ENCODE data around the gene GAS2L2. TPM values are rescaled to one million over a fixed set of nuclear protein-coding genes. Genes with fewer than 3 reads are reported as not detected.

Gene GAS2L2
- total RNA-seq, 1 donor from 2014 or later, result not detected

DNA sequence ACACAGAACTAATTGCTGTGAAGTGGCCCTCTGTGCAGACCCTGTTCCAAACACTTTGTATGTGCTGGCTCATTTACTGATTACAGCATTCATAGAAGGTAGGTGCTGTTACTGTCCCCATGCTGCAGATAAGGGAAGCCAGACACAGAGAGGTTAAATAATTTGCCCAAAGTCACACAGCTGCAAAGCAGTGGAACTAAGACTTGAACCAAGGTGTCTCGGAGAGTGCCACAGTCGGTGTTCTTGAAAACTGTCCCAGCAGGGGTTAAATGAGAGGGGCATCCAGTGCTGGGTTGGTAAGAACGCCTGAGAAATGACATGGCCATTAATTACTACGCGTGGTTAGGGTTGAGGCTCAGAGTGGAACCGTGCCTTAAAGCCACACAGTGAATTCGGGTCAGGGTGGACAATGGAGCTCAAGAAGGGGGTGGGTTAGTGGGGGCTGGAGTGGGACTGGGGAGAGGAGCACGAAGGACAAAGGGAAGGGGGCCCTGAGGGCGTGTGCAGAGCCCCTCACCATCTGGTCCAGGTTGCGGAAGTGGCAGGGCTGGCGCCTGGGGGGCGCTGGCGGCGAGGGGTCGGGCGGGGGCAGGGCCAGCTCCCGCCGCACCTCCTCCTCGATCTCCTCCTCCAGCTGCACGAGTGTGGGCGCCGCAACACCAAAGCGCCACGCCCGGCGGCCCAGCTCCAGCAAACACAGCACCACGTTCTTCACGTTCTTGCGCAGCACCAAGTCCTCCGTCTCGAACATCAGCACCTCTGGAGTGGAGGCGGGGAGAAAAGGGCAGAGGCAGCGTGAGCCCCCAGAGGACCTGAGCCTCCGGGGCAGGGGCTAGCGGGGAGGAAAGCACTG, 3.3 kb downstream of the GAS2L2 start:
- Mint-ChIP-seq H3K4me3 (ENCODE audit: unreplicated experiment) (peak overlapping the region; percentile 63), H3K36me3 (ENCODE audit: low read depth) (no peaks in the 10 kb centered on the region), H3K9me3 (ENCODE audit: low read depth) (no peaks in the 10 kb centered on the region), H3K27ac (ENCODE audit: unreplicated experiment) (no peak overlapping the region), H3K27me3 (ENCODE audit: low read depth) (peaks cover 19% of the 10 kb centered on the region), H3K4me1 (ENCODE audit: low read depth) (peaks cover 21% of the 10 kb centered on the region)
- DNase-seq (ENCODE audit: low spot score), result no peak
- TF ChIP-seq, protein P1, sequence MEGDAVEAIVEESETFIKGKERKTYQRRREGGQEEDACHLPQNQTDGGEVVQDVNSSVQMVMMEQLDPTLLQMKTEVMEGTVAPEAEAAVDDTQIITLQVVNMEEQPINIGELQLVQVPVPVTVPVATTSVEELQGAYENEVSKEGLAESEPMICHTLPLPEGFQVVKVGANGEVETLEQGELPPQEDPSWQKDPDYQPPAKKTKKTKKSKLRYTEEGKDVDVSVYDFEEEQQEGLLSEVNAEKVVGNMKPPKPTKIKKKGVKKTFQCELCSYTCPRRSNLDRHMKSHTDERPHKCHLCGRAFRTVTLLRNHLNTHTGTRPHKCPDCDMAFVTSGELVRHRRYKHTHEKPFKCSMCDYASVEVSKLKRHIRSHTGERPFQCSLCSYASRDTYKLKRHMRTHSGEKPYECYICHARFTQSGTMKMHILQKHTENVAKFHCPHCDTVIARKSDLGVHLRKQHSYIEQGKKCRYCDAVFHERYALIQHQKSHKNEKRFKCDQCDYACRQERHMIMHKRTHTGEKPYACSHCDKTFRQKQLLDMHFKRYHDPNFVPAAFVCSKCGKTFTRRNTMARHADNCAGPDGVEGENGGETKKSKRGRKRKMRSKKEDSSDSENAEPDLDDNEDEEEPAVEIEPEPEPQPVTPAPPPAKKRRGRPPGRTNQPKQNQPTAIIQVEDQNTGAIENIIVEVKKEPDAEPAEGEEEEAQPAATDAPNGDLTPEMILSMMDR (IDR thresholded peaks at IDR 0.05), result peak; percentile 15

DNA sequence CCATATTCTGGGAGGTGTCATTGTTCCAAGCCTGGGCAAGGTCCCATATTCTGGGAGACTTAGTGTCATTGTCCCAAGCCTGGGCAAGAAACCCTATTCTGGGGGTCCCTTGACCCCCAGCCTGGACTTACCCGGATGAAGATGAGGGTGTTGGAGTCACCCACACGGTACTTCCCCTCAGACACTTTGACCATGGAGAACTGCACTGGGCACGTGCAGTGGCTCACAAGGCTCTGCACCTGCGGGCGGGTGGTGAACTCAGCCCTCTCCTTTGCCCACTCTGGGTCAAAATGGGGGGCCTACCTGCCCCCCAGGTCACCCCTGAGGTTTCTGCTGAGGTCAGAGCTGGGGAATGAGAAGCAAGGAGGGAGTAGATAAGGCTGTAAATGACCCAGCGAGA, 4.1 kb downstream of the GAS2L2 start:
- TF ChIP-seq, protein P1 (IDR thresholded peaks at IDR 0.05), result no peak
- peaks cover 21% of the 10 kb centered on the region for H3K4me1 Mint-ChIP-seq (ENCODE audit: low read depth)
- peaks cover 19% of the 10 kb centered on the region for H3K27me3 Mint-ChIP-seq (ENCODE audit: low read depth)
- H3K9me3 Mint-ChIP-seq (ENCODE audit: low read depth), result no peaks in the 10 kb centered on the region
- DNase-seq (ENCODE audit: low spot score), result no peak
- no peak overlapping the region for H3K27ac Mint-ChIP-seq (ENCODE audit: unreplicated experiment)
- no peaks in the 10 kb centered on the region for H3K36me3 Mint-ChIP-seq (ENCODE audit: low read depth)
- H3K4me3 Mint-ChIP-seq (ENCODE audit: unreplicated experiment), result no peak overlapping the region

DNA sequence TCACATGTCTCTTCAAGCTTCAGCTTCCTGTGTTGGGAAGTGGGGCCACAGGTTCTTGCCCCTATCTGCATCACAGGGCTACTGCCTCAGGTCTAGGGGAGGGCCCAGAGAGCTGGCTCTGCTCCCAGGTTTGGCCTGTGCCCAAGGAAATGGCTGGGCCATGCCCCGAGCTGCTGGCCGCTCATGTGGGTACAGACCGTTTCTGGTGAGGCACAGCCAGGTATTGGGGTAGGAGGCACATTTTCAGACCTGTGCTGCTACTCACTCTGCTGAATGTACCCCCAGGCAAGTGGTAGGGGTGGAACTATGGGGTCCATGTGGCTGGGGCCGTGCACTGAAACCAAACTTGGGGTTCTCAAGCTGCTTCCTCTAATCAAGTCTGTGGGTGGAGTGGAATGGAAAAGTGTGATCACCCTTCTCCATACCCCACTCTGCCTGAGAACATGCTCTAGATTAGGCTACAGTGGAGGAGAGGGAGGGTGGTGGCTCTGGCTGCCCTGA, 4.6 kb downstream of the GAS2L2 start:
- Mint-ChIP-seq H3K9me3 (ENCODE audit: low read depth) (no peaks in the 10 kb centered on the region), H3K36me3 (ENCODE audit: low read depth) (no peaks in the 10 kb centered on the region), H3K4me1 (ENCODE audit: low read depth) (peaks cover 21% of the 10 kb centered on the region), H3K27ac (ENCODE audit: unreplicated experiment) (no peak overlapping the region), H3K4me3 (ENCODE audit: unreplicated experiment) (no peak overlapping the region), H3K27me3 (ENCODE audit: low read depth) (peaks cover 21% of the 10 kb centered on the region)
- no peak for DNase-seq (ENCODE audit: low spot score)
- TF ChIP-seq, protein P1 (IDR thresholded peaks at IDR 0.05), result no peak

DNA sequence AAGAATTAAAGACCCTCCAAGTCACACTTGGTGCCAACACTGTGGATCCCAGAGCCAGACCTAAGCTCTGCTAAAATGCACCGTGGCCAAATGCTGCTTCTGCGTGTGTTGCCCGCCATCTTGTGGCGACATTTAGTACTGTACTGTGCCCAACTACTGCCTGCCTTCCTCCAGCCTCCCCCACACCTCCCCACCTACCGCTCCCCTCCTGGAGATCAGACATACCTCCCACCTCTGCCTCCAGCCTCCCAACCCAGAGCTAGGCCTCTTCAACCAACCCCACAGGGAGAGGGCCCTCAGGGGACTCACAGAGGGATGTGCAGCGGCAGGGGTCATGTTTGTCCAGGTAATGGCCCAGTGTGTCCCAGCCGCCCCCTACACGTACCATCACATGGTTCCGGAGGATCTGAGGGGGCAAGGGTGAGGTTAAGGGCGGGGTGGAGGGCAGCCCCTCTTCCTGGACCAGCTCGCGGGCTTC, 5.5 kb downstream of the GAS2L2 start:
- peaks cover 21% of the 10 kb centered on the region for H3K27me3 Mint-ChIP-seq (ENCODE audit: low read depth)
- H3K4me3 Mint-ChIP-seq (ENCODE audit: unreplicated experiment), result no peak overlapping the region
- H3K36me3 Mint-ChIP-seq (ENCODE audit: low read depth), result no peaks in the 10 kb centered on the region
- no peaks in the 10 kb centered on the region for H3K9me3 Mint-ChIP-seq (ENCODE audit: low read depth)
- TF ChIP-seq, protein P1 (IDR thresholded peaks at IDR 0.05), result peak; percentile 91
- no peak for DNase-seq (ENCODE audit: low spot score)
- H3K4me1 Mint-ChIP-seq (ENCODE audit: low read depth), result peaks cover 17% of the 10 kb centered on the region
- H3K27ac Mint-ChIP-seq (ENCODE audit: unreplicated experiment), result no peak overlapping the region

DNA sequence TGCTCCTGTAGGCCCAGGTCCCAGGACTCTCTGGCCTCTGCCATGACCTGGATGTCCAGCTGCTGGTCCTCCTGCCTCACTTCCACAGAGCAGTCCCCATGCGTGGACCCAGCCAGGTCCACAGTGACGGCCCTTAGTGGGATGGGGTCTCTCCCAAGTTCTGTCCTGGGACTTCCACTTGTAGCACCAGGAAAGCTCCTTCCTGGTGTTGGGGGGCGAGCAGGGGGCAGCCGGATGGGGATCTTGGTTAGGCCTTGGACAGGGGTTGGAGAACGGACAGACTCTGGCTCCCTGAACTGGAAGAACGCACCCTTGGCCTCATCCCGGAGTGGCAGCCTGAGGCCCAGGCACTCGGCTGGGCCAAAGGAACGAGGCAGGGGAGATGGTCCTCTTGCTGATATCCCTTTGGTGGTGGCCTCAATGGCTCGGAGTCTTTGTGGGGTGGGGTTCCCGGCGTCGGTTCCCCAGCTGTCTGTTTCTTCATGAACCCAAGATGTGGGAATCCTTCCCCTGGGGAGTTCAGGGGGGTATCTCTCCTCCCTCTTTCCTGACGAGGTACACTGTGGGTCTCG, 7.2 kb downstream of the GAS2L2 start:
- Mint-ChIP-seq H3K4me3 (ENCODE audit: unreplicated experiment) (no peak overlapping the region), H3K27ac (ENCODE audit: unreplicated experiment) (no peak overlapping the region), H3K9me3 (ENCODE audit: low read depth) (no peaks in the 10 kb centered on the region), H3K4me1 (ENCODE audit: low read depth) (peaks cover 21% of the 10 kb centered on the region), H3K27me3 (ENCODE audit: low read depth) (peaks cover 31% of the 10 kb centered on the region), H3K36me3 (ENCODE audit: low read depth) (no peaks in the 10 kb centered on the region)
- no peak for DNase-seq (ENCODE audit: low spot score)
- TF ChIP-seq, protein P1 (IDR thresholded peaks at IDR 0.05), result no peak

Measured in chondrocyte (in vitro differentiated cells).